IPS-18a (cell line): Measurements from ENCODE around the gene SCD5.

Source experiments
- H3K27ac ChIP-seq: one replicate; pipeline ENCODE4 v1.5.1; 2013; ENCODE audit warnings: low read length
- H3K27me3 ChIP-seq: one replicate; pipeline ENCODE4 v1.6.1; 2013; ENCODE audit warnings: mild to moderate bottlenecking, low read length; ENCODE audit not compliant: control insufficient read depth, insufficient read depth
- H3K36me3 ChIP-seq: one replicate; pipeline ENCODE4 v1.6.1; 2013; ENCODE audit warnings: low read depth, low read length; ENCODE audit not compliant: control insufficient read depth
- H3K4me1 ChIP-seq: one replicate; pipeline ENCODE4 v1.6.1; 2013; ENCODE audit warnings: low read depth, low read length; ENCODE audit not compliant: control insufficient read depth
- H3K4me3 ChIP-seq: one replicate; pipeline ENCODE4 v1.5.1; 2013; ENCODE audit warnings: low read length
- H3K9ac ChIP-seq: one replicate; pipeline ENCODE4 v1.6.1; 2013; ENCODE audit warnings: mild to moderate bottlenecking, low read length, moderate library complexity
- H3K9me3 ChIP-seq: one replicate; pipeline ENCODE4 v1.6.1; 2013; ENCODE audit warnings: low read depth, low read length; ENCODE audit not compliant: control insufficient read depth

SCD5 gene

DNA sequence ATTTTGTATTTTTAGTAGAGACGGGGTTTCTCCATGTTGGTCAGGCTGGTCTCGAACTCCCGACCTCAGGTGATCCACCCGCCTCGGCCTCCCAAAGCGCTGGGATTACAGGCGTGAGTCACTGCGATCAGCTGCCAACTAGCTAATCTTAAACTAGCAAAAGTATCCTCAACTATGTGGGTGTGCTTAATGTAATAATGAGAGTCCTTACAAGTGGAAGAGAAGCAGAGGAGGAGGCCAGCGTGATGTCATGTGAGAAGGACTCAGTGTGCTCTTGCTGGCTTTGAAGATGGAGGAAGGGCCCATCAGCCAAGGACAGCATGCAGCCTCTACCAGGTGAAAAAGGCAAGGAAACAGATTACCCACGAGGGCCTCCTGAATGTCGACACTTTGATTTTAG, 19.6 kb downstream of the SCD5 start:
- Histone ChIP-seq H3K27me3 (peaks cover 42% of the 10 kb centered on the region), H3K9me3 (no peaks in the 10 kb centered on the region), H3K9ac (no peak overlapping the region), H3K36me3 (no peaks in the 10 kb centered on the region), H3K27ac (no peak overlapping the region), H3K4me1 (peaks cover 4% of the 10 kb centered on the region), H3K4me3 (no peak overlapping the region)

GRCh38 chr4:82777857-82778525, 20.6 kb downstream of the SCD5 start:
- no peak overlapping the region for H3K27ac ChIP-seq
- H3K9ac ChIP-seq = no peak overlapping the region
- peaks cover 32% of the 10 kb centered on the region for H3K27me3 ChIP-seq
- no peaks in the 10 kb centered on the region for H3K36me3 ChIP-seq
- no peak overlapping the region for H3K4me3 ChIP-seq
- peaks cover 4% of the 10 kb centered on the region for H3K4me1 ChIP-seq
- no peaks in the 10 kb centered on the region for H3K9me3 ChIP-seq

- H3K4me3 ChIP-seq = no peak overlapping the region
- no peak overlapping the region for H3K27ac ChIP-seq
- H3K9me3 ChIP-seq = no peaks in the 10 kb centered on the region
- H3K4me1 ChIP-seq = peaks cover 4% of the 10 kb centered on the region
- H3K36me3 ChIP-seq = no peaks in the 10 kb centered on the region
- H3K9ac ChIP-seq = no peak overlapping the region
- peaks cover 22% of the 10 kb centered on the region for H3K27me3 ChIP-seq
These were observed 21.6 kb downstream of the SCD5 start for GRCh38 chr4:82776925-82777542.

- no peak overlapping the region for H3K4me3 ChIP-seq
- no peak overlapping the region for H3K9ac ChIP-seq
- H3K4me1 ChIP-seq = no peaks in the 10 kb centered on the region
- no peaks in the 10 kb centered on the region for H3K9me3 ChIP-seq
- H3K36me3 ChIP-seq = no peaks in the 10 kb centered on the region
- H3K27ac ChIP-seq = no peak overlapping the region
- H3K27me3 ChIP-seq = peaks cover 12% of the 10 kb centered on the region
These were observed 23.4 kb downstream of the SCD5 start for GRCh38 chr4:82775243-82775642.

- H3K9me3 ChIP-seq = no peaks in the 10 kb centered on the region
- no peak overlapping the region for H3K4me3 ChIP-seq
- H3K36me3 ChIP-seq = no peaks in the 10 kb centered on the region
- H3K9ac ChIP-seq = no peak overlapping the region
- H3K27me3 ChIP-seq = peaks cover 7% of the 10 kb centered on the region
- no peak overlapping the region for H3K27ac ChIP-seq
- no peaks in the 10 kb centered on the region for H3K4me1 ChIP-seq
These were observed 23.9 kb downstream of the SCD5 start for GRCh38 chr4:82774711-82775171.

DNA sequence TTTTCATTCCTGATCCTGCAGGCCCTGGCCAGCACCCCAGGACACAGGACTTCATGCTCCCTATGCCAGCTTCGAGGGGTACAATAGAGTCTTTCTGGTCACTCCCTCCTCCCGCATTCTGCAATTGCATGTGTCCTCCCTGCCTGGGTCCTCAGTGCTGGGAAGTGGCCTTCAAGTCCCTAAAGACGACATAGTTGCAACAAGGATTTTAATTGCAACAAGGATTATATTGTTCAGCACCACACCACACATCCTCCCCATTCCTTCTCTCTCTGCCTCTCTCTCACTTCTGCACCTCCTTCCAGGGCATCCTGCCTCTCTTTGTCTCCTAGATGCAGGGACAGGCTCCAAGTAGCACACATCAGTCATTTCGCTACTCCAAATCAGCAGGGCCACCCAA, 25.5 kb downstream of the SCD5 start:
- Histone ChIP-seq H3K4me1 (no peaks in the 10 kb centered on the region), H3K9ac (no peak overlapping the region), H3K27ac (no peak overlapping the region), H3K27me3 (peaks cover 3% of the 10 kb centered on the region), H3K36me3 (no peaks in the 10 kb centered on the region), H3K4me3 (no peak overlapping the region), H3K9me3 (no peaks in the 10 kb centered on the region)

DNA sequence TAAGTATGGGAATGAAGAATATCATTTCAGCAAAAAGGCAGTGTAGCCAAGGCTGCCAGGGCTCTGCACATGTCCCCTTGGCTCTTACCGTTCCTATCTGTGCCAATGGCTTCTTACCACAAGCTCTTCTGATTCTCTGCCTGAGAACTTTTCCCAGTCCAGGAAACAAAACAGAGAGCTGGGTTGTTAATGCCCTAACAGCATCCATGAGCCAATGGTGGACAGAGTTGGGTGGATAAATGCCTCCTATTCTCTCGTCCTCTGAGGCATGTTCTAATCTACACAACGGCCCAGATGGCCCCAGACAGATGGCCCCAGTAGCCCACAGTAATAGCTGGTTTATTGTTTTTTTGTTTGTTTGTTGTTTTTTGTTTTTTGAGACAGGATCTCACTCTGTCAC, 28.0 kb downstream of the SCD5 start:
- Histone ChIP-seq H3K9me3 (no peaks in the 10 kb centered on the region), H3K27me3 (no peaks in the 10 kb centered on the region), H3K4me1 (no peaks in the 10 kb centered on the region), H3K9ac (no peak overlapping the region), H3K27ac (no peak overlapping the region), H3K36me3 (no peaks in the 10 kb centered on the region), H3K4me3 (no peak overlapping the region)

- Histone ChIP-seq H3K4me3 (no peak overlapping the region), H3K27me3 (no peaks in the 10 kb centered on the region), H3K27ac (no peak overlapping the region), H3K9me3 (no peaks in the 10 kb centered on the region), H3K36me3 (no peaks in the 10 kb centered on the region), H3K9ac (no peak overlapping the region), H3K4me1 (no peaks in the 10 kb centered on the region)
These were observed 33.5 kb downstream of the SCD5 start for GRCh38 chr4:82765134-82765533.

DNA sequence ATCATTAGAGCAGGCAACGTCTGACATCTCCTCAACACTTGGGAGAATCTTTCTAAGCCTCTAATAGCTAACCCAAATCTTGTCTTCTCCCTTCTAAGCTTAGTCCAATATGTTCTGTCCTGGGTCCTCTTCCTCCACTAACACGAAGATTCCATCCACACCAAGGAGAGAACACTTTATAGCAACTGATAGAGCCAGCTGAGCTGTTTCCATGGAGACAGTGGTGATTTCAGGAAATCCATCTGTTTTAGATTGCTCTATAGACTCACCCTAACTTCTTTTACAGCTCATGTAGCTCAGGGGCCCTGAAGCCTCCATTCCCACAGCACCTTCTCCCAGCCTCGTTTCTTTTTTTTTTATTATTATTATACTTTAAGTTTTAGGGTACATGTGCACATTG, 37.4 kb downstream of the SCD5 start:
- H3K9me3 ChIP-seq = no peaks in the 10 kb centered on the region
- H3K27me3 ChIP-seq = no peaks in the 10 kb centered on the region
- peaks cover 4% of the 10 kb centered on the region for H3K4me1 ChIP-seq
- no peak overlapping the region for H3K27ac ChIP-seq
- H3K9ac ChIP-seq = no peak overlapping the region
- H3K4me3 ChIP-seq = no peak overlapping the region
- H3K36me3 ChIP-seq = no peaks in the 10 kb centered on the region

DNA sequence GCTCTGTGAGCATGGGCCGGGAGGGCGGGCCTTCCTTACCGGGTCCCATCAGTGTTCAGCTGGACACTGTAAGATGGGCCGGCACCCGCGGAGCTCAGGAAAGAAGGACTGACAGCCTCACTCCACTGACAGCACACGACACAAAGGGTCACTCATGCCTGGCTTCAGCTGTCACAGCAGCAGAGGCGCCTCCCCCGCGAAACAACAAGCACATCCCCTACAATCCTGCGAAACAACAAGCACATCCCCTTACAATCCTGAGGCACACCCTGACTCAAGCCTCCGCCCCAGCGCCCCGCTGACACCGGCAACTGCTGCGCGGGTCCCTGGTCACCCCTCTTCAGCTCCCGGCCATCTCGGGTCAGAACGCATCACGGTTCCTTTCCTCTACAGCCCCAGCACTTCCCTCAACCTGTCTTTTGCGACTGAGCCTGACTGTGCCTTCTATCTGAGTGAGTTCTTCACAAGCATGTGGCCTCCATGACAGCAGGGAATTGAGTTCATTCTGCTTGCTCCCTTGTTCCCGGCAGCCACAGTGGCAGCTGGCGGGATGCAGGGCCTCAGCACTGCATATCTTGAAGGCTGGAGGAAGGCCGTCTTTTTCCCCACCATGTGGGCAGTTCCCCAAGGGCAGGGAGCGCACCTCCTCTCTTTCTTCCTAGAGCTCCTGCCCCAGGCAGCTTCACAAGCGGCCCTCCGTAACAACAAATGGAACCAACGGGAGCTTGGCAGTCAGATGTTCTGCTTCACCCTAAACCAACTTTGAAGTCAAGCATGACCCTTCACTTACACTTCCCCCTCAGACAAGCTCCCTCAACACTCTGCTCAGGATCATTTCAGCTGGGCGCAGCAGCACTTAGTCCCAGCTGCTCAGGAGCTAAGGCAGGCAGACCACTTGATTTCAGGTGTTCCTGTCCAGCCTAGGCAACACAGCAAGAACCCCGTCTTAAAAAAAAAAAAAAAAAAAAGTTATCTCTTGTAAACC, 39.6 kb downstream of the SCD5 start:
- Histone ChIP-seq H3K4me3 (no peak overlapping the region), H3K27ac (no peak overlapping the region), H3K27me3 (no peaks in the 10 kb centered on the region), H3K9ac (no peak overlapping the region), H3K36me3 (no peaks in the 10 kb centered on the region), H3K4me1 (peaks cover 4% of the 10 kb centered on the region), H3K9me3 (no peaks in the 10 kb centered on the region)

DNA sequence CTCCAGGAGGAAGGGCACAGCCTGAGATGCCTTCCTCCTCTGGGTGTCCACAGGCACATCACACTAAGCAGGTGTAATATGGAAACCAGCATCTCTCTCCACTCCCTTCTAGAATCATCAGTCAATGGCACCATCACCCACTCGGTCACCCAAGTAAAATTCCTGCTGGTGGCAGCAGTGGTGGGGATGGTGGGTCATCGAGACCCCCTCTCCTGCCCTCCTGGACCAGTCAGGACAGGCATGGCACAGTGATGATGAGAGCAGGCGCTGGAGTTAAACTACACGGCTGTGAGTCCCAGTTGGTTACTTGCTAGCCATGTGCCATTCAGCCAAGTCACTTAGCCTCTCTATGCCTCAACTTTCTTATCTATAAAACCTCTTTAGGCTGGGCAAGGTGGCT, 42.5 kb downstream of the SCD5 start:
- Histone ChIP-seq H3K9me3 (no peaks in the 10 kb centered on the region), H3K27ac (no peak overlapping the region), H3K4me3 (no peak overlapping the region), H3K9ac (no peak overlapping the region), H3K4me1 (peaks cover 4% of the 10 kb centered on the region), H3K36me3 (no peaks in the 10 kb centered on the region), H3K27me3 (no peaks in the 10 kb centered on the region)
